ENCODE measurements around the gene HSPB2.

- TF ChIP-seq CTCF (IDR thresholded peaks at IDR 0.05) = no peak
- TF ChIP-seq EZH2 (IDR thresholded peaks at IDR 0.05; ENCODE audit: borderline replicate concordance, insufficient read depth, low read depth, low read length, poor library complexity, severe bottlenecking) = no peak
Observed at GRCh38 chr11:111944651-111945051, 32.1 kb downstream of the HSPB2 start.
